OCI-LY3 (cell line): ENCODE data around the gene SOD3.

Experiments used
- CTCF ChIP-seq: fragments of 200-600, 300-600 bp; sonication (generic); IDR thresholded peaks from 2 replicates; pipeline ENCODE4 v1.5.1; 2014; ENCODE audit warnings: antibody characterized with exemption, low read length, low read depth
- EZH2phosphoT487 ChIP-seq: fragments of 200-600 bp; shearing (Covaris generic); IDR thresholded peaks from 2 replicates; pipeline ENCODE4 v1.6.1; 2018; ENCODE audit warnings: antibody characterized with exemption, mixed run types, low read depth

GRCh38 chr4:24805067-24805466 lies 9.7 kb downstream of the SOD3 start:
- no peak for TF ChIP-seq CTCF
- TF ChIP-seq EZH2phosphoT487, result no peak
